Measurements from ENCODE around the gene FBXO31. TPM values are rescaled to one million over a fixed set of nuclear protein-coding genes. Genes with fewer than 3 reads are reported as not detected.

The FBXO31 gene
- 33.5 and 34.9 TPM in 2 replicates for total RNA-seq

DNA sequence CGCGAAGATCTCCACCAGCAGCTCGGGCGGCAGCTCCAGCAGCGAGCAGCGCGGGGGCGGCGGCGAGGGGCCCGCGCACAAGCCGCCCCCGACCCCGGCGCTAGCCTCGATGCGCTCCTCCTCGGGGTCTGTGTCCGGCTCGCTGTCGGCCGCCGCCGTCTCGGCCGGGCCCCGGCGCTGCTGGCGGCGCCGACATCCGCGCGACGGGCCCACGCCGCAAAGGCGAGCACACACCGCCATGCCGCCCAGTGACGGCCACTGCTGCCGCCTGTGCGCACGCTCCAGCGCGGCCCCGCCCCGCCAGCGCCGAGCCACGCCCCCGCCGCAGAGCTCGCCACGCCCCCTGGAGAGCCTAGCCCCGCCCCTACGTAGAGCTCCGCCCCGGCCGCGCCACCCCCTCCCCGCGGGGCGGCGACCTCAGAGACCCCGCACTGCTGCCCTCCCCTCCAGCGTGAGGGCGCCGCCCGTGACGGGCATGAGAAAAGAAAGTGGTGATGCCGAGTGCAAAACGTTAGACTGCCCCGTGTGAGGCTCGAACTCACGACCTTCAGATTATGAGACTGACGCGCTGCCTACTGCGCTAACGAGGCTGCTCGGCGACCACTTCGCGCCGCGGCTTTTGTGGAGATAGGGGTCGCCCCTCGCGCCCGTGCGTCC, at the start of gene FBXO31:
FBXO31 (minus strand) TSS at position 272 of the 657 bp plus-strand sequence; CDS start at position 240, 32 bp downstream.
- no peak for DNase-seq (ENCODE audit: extremely low read depth, low read depth, low spot score)

- no peak for DNase-seq (ENCODE audit: extremely low read depth, low read depth, low spot score)
These were observed 48.8 kb upstream of the FBXO31 start for GRCh38 chr16:87432330-87432915.

DNA sequence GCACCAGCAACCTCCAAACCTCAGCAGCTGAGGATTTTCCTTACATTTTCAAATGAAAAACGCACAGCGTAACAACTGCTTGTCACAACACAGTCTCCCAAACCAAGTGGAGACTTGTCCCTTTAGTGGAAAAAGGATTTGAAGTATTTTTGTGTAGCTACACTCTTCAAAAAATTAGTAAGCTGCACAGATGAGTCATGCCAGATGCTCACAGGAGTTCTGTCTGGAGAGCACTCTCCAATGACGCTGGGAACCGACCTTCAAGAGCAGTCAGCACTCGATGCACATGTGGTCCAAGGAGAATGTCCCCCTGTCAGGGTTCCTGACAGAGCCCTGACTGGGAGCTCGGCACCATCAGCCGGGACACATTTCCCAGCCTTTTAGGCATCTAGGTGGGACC, 48.4 kb upstream of the FBXO31 start:
- no peak for DNase-seq (ENCODE audit: extremely low read depth, low read depth, low spot score)

DNA sequence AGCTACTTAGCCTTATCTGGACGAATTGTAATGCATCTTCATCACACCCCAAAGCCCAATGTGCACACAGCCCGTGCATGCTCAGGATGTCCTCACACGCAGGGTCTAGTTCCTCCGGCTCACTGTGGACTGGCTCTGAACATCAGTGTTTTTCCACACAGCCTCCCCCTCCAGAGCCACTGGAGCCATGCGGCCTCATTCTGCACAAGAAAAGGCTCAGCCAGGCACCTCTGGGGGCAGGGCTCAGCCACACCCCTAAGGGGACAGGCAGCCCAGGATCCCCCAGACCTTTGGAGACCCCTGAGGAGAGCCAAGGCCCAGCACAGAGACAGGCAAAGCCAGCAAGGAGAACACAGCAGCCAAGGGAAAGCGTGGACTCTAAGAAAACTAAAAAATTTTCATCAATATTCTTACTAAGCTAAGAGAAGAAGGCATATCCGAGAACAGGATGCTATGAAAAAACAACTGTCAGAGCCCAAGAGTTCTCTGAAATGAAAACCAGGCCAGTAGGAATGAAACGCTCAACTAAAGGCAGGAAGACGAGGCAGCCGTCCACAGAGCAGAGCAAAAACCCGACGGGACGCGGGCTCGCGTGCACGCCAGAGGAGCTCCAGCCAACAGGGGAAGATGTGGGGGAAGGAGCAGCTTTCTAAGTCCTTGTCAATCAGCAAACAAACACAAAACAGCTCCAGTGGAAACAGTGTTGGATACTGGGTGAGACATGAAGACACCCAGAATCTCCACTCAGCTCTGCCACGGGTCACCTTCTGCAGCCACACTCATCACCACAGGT, 43.0 kb upstream of the FBXO31 start:
- no peak for DNase-seq (ENCODE audit: extremely low read depth, low read depth, low spot score)

DNA sequence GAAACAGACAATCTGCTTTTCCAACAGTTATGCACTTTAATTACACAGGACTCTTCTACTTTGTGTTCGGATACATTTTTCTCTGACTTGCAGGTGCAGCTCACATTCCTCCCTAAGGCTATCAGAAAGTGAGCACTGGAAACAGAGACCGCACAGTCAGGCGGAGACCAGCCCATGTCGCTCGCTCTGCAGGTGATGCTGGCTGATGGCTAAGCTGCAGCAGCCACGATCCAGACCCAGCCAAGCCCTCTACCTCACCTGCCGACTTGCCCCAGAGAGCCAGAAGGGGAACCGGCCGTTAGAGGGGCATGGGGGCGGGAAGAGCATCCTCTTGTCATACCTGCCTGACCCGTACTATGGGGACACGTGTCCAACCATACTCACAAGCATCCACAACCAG, 42.4 kb upstream of the FBXO31 start:
- no peak for DNase-seq (ENCODE audit: extremely low read depth, low read depth, low spot score)

- DNase-seq (ENCODE audit: extremely low read depth, low read depth, low spot score) = no peak
These were observed 40.7 kb upstream of the FBXO31 start for GRCh38 chr16:87424266-87424665.

GRCh38 chr16:87423429-87423828, 39.9 kb upstream of the FBXO31 start:
- no peak for DNase-seq (ENCODE audit: extremely low read depth, low read depth, low spot score)

DNA sequence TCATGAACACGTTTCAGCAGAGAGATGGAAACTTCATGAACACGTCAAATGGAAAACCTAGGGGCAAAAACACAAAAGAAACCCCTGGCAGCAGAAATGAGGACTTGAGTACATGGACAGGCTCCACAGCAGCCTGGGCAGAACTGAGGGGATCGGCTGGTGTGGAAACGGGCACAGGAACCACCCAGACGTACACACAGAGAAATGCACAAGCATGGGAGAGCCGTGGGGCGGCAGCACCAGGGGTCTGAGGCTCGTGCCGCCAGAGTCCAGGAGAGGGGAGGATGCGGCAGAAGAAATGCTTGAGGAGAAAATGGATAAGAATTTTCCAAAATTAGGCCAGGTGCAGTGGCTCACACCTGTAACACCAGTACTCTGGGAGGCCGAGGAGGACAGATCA, 38.5 kb upstream of the FBXO31 start:
- DNase-seq (ENCODE audit: extremely low read depth, low read depth, low spot score) = no peak

- DNase-seq (ENCODE audit: extremely low read depth, low read depth, low spot score) = no peak
These were observed 37.7 kb upstream of the FBXO31 start for GRCh38 chr16:87421003-87421912.

DNA sequence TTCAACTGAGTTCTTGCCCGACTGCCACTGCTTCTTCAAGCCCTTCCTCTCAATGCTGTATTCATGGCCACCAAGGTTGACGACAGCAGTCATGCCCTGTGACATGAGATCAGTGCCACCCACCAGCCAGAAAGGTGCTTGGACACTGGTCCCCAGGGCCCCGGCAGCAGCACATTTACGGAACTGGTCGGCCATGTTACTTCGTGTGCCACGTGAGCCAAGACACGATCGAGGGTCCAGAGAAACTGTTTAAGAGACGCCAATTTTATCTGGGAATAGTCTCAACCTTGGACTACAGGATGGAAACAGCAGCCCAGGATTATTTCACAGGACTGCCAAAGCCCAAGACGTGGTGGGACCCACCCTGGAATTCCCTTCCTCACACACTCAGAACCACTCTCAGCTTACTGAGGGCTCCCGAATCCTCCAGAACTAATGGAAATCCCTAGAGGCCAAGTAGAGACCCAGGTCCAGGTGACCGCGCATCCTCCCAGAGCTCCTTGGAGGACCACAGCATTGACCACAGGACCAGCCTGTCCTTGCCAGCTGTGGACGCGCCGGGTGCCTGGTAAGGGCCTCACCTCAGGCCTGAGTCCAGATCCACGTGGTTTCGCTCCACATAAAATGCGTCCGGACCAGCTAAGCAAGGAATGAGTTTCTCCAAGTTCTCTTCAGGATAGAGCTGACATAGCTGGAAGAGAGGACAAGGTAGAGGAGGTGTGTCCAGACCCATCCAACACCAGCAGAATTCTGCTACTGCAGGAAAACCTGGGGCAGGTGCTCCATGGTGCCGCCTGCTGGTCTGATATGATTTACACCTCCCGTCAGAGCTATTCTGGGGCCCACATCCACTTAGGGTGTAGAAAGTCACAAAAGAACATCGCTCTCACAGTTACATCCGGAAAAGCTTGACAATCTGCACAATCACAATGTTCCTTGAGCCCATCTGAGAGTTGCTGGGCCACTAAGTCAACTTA, 36.7 kb upstream of the FBXO31 start:
- no peak for DNase-seq (ENCODE audit: extremely low read depth, low read depth, low spot score)

DNA sequence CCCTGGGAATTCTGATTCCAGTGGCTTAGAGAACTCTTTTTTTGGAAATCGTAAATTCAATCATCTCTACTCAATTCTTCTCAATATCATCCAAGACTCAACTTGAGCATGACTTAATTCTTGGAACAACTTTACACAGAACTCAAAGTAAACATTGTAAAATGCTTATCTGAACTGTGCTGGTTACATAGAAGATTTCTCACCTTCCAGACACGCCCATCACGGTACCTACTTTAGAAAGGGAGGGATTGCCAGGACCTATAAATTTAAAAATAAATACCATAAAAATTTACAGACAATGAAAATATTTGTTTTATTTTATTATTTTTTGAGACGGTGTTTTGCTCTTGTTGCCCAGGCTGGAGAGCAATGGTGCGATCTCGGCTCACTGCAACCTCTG, 35.1 kb upstream of the FBXO31 start:
- DNase-seq (ENCODE audit: extremely low read depth, low read depth, low spot score) = no peak

GRCh38 chr16:87418216-87418615, 34.6 kb upstream of the FBXO31 start:
- DNase-seq (ENCODE audit: extremely low read depth, low read depth, low spot score) = no peak

GRCh38 chr16:87417528-87417910, 33.9 kb upstream of the FBXO31 start:
- no peak for DNase-seq (ENCODE audit: extremely low read depth, low read depth, low spot score)

- no peak for DNase-seq (ENCODE audit: extremely low read depth, low read depth, low spot score)
These were observed 33.4 kb upstream of the FBXO31 start for GRCh38 chr16:87416826-87417527.

DNA sequence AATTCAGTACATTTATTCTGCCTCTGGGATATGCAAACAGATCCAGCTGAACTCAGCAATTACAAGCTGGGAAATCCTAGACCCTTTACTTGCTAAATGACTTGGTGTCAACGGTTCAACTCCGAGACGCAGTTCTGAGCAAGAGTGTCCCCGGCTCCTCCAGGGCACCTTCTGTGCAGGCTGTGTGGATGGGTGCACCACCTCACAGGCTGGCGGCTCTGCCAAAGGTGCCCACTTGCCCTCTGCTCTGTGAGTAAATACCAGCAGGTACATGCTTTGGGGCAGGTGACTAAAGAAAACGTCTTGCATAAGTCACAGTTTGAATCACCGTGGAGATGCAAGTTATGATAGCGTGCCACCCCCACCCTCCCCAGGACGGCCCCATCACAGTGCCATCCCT, 31.9 kb upstream of the FBXO31 start:
- no peak for DNase-seq (ENCODE audit: extremely low read depth, low read depth, low spot score)

GRCh38 chr16:87414251-87414680, 30.7 kb upstream of the FBXO31 start:
- DNase-seq (ENCODE audit: extremely low read depth, low read depth, low spot score) = no peak

GRCh38 chr16:87412996-87413421, 29.4 kb upstream of the FBXO31 start:
- no peak for DNase-seq (ENCODE audit: extremely low read depth, low read depth, low spot score)

DNA sequence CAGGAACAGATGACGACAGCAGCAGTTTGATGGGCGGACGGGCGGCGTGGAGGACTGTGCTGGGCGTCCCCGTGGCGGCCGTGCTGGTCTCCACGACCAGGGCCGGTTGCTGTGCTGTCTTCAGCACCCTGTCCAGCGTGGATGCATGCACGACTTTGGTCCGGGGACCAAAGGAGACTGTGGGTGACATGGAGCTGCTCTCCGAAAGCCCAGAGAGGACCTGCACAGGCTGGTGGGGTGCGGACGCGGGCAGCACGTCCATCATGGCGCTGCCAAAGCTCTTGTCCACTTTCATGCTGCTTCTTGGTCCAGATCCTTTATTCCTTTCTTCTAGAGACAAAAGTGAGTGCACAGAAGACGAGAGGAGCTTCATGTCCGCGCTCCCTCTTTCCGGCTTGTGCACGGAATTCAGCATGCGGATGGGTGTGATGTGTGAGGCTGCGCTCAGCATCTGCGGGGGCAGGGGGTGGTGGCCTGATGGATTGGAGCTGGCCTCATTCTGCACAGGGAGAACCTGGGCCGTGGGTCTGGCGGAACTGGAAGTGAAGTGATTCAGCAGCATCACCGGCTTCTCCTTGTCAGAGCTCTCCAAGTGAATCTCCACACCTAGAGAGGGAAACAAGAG, 28.9 kb upstream of the FBXO31 start:
- DNase-seq (ENCODE audit: extremely low read depth, low read depth, low spot score) = no peak

Measured in glomerular endothelial cell (primary cell).